Endothelial cell of umbilical vein (primary cell): Measurements from ENCODE around the gene KRTAP10-12. TPM values are rescaled to one million over a fixed set of nuclear protein-coding genes. Genes with fewer than 3 reads are reported as not detected.

Experiments used
- BruUV-seq: library from RNA; stranded (reverse); fragments of 400-500 nt; replicated peaks from 2 replicates; lab custom pipeline; 2021; lab: Mats Ljungman, UMichigan
- CTCF ChIA-PET: fragments of 300-600, 350-600 bp; sonication (Branson Sonifier 250); formaldehyde crosslinking; loops from one replicate; lab custom pipeline; 2021; ENCODE audit warnings: antibody characterized with exemption, inconsistent platforms; lab: Charles Lee
- POLR2A ChIA-PET: fragments of 300-600, 350-600 bp; sonication (Branson Sonifier 250); formaldehyde crosslinking; loops from one replicate; lab custom pipeline; 2021; ENCODE audit warnings: antibody characterized with exemption, inconsistent platforms; lab: Charles Lee
- DNase-seq: peaks from one replicate; pipeline ENCODE4 v3.0.0-alpha.2; 2011; ENCODE audit warnings: low read depth, low spot score
- FAIRE-seq: peaks from 2 replicates; lab custom pipeline; 2011; peaks lifted over from hg19 to GRCh38; lab: Jason Lieb, UNC
- H2AFZ ChIP-seq: 2 replicates; pipeline ENCODE4 v1.6.0; 2012; ENCODE audit warnings: low read depth, low read length, control low read depth, inconsistent platforms
- H3K27ac ChIP-seq: 2 replicates; pipeline ENCODE4 v1.5.1; 2011; ENCODE audit warnings: low read depth, mild to moderate bottlenecking, control low read depth, low read length, moderate library complexity; ENCODE audit not compliant: insufficient read depth
- H3K27me3 ChIP-seq, 2 experiments: 2 replicates each; pipeline versions ENCODE4 v1.6.0 to v1.6.1; 2011; ENCODE audit warnings: low read length in 2 of 2, mixed read lengths in 1 of 2; ENCODE audit not compliant: control insufficient read depth in 2 of 2, insufficient read depth in 2 of 2
- H3K36me3 ChIP-seq, 2 experiments: 2 replicates in 1 of 2; 3 replicates in 1 of 2; pipeline ENCODE4 v1.5.1; 2011; ENCODE audit warnings: low read length in 2 of 2, mild to moderate bottlenecking in 1 of 2, moderate library complexity in 1 of 2; ENCODE audit not compliant: control insufficient read depth in 2 of 2, insufficient read depth in 2 of 2; ENCODE audit errors: extremely low read depth in 1 of 2
- H3K4me1 ChIP-seq: 3 replicates; pipeline ENCODE4 v1.5.1; 2011; ENCODE audit warnings: mild to moderate bottlenecking, low read length; ENCODE audit not compliant: control insufficient read depth, insufficient read depth; ENCODE audit errors: extremely low read depth
- H3K4me2 ChIP-seq: 2 replicates; pipeline ENCODE4 v1.6.1; 2011; ENCODE audit warnings: low read length, control low read depth, mixed read lengths; ENCODE audit not compliant: insufficient read depth
- H3K4me3 ChIP-seq, 3 experiments: fragments of 200-600 bp in 1 of 3; sonication (generic), shearing (Covaris generic) in 1 of 3; replicated peaks in 1 of 3; 2 replicates each; pipeline ENCODE4 v1.5.1; 2011 to 2016; ENCODE audit warnings: control low read depth in 3 of 3, low read length in 3 of 3, mild to moderate bottlenecking in 2 of 3, inconsistent platforms in 1 of 3, low read depth in 1 of 3, moderate library complexity in 1 of 3; ENCODE audit not compliant: insufficient read depth in 1 of 3
- H3K79me2 ChIP-seq: 2 replicates; pipeline ENCODE4 v1.6.0; 2012; ENCODE audit warnings: low read length, inconsistent platforms; ENCODE audit not compliant: control insufficient read depth, insufficient read depth
- H3K9ac ChIP-seq: replicated peaks from 2 replicates; pipeline ENCODE3; 2011; ENCODE audit warnings: low read length, control low read depth; ENCODE audit not compliant: insufficient read depth; ENCODE audit errors: extremely low read depth
- H3K9me1 ChIP-seq: replicated peaks from 3 replicates; pipeline ENCODE4 v1.6.0; 2011; ENCODE audit warnings: mild to moderate bottlenecking, low read length; ENCODE audit not compliant: control insufficient read depth, insufficient read depth; ENCODE audit errors: extremely low read depth
- H3K9me3 ChIP-seq: replicated peaks from 2 replicates; pipeline ENCODE4 v1.5.1; 2012; ENCODE audit warnings: low read length, inconsistent platforms; ENCODE audit not compliant: control insufficient read depth, insufficient read depth
- H4K20me1 ChIP-seq: replicated peaks from 2 replicates; pipeline ENCODE3; 2011; ENCODE audit warnings: mild to moderate bottlenecking, low read length; ENCODE audit not compliant: control insufficient read depth, insufficient read depth; ENCODE audit errors: extremely low read depth
- EZH2 ChIP-seq: IDR thresholded peaks from 2 replicates; pipeline ENCODE4 v1.6.1; 2012; ENCODE audit warnings: borderline replicate concordance, low read depth, mild to moderate bottlenecking, moderate library complexity, low read length, inconsistent platforms; ENCODE audit not compliant: severe bottlenecking
- FOS ChIP-seq: IDR thresholded peaks from 2 replicates; pipeline ENCODE4 v1.6.1; 2011; ENCODE audit warnings: mild to moderate bottlenecking, low read length, moderate library complexity, borderline replicate concordance; ENCODE audit not compliant: insufficient read depth
- GATA2 ChIP-seq: IDR thresholded peaks from 2 replicates; pipeline ENCODE4 v1.7.0; 2011; ENCODE audit warnings: low read depth, mild to moderate bottlenecking, moderate library complexity, mixed read lengths, low read length; ENCODE audit not compliant: insufficient read length, insufficient read depth
- JUN ChIP-seq: IDR thresholded peaks from 2 replicates; pipeline ENCODE4 v1.6.1; 2011; ENCODE audit warnings: borderline replicate concordance, low read depth; ENCODE audit not compliant: insufficient read length, insufficient read depth
- MAX ChIP-seq: IDR thresholded peaks from 2 replicates; pipeline ENCODE4 v1.6.1; 2011; ENCODE audit not compliant: insufficient read depth, insufficient read length
- MYC ChIP-seq: IDR thresholded peaks from one replicate; pipeline ENCODE4 v1.6.1; 2011; ENCODE audit warnings: mild to moderate bottlenecking, low read depth, low read length
- POLR2A ChIP-seq: IDR thresholded peaks from 2 replicates; pipeline ENCODE4 v1.6.1; 2012; ENCODE audit warnings: low read depth, mild to moderate bottlenecking, control low read depth, low read length
- POLR2AphosphoS5 ChIP-seq: IDR thresholded peaks from 2 replicates; pipeline ENCODE4 v1.6.1; 2012; ENCODE audit warnings: low read depth, mild to moderate bottlenecking, control low read depth, low read length, moderate library complexity; ENCODE audit not compliant: insufficient read depth
- dilution Hi-C: fragments of 300-500 bp; cut with MboI; formaldehyde crosslinking; loops from one replicate; pipeline ENCODE4 v1.15.0; 2019; ENCODE audit warnings: low sequenced_read_pairs; ENCODE audit not compliant: extremely low pct_ligation_motif_present
- intact Hi-C: fragments of 100-400 bp; cut with micrococcal nuclease; formaldehyde crosslinking; loops from one replicate; pipeline ENCODE4 v1.10.0; 2022
- polyA plus RNA-seq, 4 experiments: library from polyadenylated mRNA; depleted of rRNA in 3 of 4; stranded (reverse) in 3 of 4; unstranded in 1 of 4; fragments of >200 nt; gene quantifications; 2 replicates each; pipeline versions ENCODE4 v1.2.1 to v1.2.3, GENCODE V29; 2011 to 2012; ENCODE audit warnings: missing spikeins in 1 of 4
- total RNA-seq: library from RNA; stranded (reverse); gene quantifications from 2 replicates; pipeline ENCODE4 v1.2.3, GENCODE V29; 2021
- TF ChIP-seq, protein P1 (sequence below), 2 donors: IDR thresholded peaks; 1 replicate in 1 of 2; 2 replicates in 1 of 2; pipeline ENCODE4 v1.5.1; 2011; ENCODE audit warnings: low read length in 2 of 2, mild to moderate bottlenecking in 2 of 2, moderate library complexity in 2 of 2, control low read depth in 1 of 2, inconsistent platforms in 1 of 2, low read depth in 1 of 2; ENCODE audit not compliant: insufficient read depth in 1 of 2; ENCODE audit errors: extremely low read depth in 1 of 2

KRTAP10-12 gene
- total and polyA plus RNA-seq, 2 donors (not counting 3 experiments of a cell fraction or from before 2014, with no cell fraction given) = not detected

DNA sequence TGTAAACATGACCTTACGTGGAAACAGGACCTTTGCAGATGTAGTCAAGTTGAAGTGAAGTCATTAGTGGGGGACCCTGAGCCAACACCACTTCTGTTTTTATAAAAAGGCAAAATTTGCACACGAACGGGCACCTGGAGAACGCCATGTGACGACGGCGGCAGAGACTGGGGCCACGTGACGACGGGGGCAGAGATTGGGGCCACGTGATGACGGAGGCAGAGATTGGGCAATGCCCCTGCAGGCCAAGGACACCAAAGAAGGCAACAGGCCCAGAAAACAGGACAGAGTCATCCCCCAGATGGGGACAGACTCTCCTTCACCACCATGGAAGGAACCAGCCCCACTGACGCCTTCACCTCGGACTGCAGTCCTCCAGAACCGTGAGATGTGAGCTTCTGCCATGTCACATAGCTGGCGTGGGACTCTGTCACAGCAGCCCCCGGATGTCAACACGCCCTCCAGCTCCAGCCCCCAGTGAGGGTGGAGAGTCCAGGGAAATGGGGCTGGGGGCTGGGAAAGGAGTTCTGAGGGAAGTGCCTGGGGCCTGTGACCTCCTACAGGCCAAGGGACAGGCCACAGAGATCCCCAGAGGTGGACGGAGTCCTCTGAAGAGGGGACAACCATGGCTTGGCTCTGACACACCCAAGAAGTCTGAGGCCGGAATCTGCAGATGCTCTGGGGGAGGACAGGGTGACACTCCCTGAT lies 46.6 kb upstream of the KRTAP10-12 start:
- Histone ChIP-seq H3K79me2 (no peaks in the 10 kb centered on the region), H3K27me3 (no peaks in the 10 kb centered on the region), H3K4me1 (no peaks in the 10 kb centered on the region), H3K9ac (no peak overlapping the region), H3K9me3 (no peaks in the 10 kb centered on the region), H3K4me2 (no peak overlapping the region), H3K4me3 (no peak overlapping the region), H3K27ac (no peak overlapping the region), H2AFZ (no peak overlapping the region), H4K20me1 (no peaks in the 10 kb centered on the region), H3K9me1 (no peaks in the 10 kb centered on the region), H3K36me3 (no peaks in the 10 kb centered on the region)
- POLR2A ChIA-PET = no interaction called here
- DNase-seq (no peak), FAIRE-seq (no peak)
- TF ChIP-seq MYC = no peak
- TF ChIP-seq, protein P1, sequence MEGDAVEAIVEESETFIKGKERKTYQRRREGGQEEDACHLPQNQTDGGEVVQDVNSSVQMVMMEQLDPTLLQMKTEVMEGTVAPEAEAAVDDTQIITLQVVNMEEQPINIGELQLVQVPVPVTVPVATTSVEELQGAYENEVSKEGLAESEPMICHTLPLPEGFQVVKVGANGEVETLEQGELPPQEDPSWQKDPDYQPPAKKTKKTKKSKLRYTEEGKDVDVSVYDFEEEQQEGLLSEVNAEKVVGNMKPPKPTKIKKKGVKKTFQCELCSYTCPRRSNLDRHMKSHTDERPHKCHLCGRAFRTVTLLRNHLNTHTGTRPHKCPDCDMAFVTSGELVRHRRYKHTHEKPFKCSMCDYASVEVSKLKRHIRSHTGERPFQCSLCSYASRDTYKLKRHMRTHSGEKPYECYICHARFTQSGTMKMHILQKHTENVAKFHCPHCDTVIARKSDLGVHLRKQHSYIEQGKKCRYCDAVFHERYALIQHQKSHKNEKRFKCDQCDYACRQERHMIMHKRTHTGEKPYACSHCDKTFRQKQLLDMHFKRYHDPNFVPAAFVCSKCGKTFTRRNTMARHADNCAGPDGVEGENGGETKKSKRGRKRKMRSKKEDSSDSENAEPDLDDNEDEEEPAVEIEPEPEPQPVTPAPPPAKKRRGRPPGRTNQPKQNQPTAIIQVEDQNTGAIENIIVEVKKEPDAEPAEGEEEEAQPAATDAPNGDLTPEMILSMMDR (IDR thresholded peaks at IDR 0.05; ENCODE audit: extremely low read depth in 1 of 2, insufficient read depth in 1 of 2, low read depth in 1 of 2, low read length in 2 of 2) = no peak
- TF ChIP-seq POLR2A = no peak
- TF ChIP-seq MAX = no peak
- TF ChIP-seq FOS = no peak
- TF ChIP-seq JUN = no peak
- no peak for TF ChIP-seq EZH2
- no peak for TF ChIP-seq POLR2AphosphoS5
- TF ChIP-seq GATA2 = no peak
- dilution Hi-C loops = no loop called here
- no TSS peak for BruUV-seq
- CTCF ChIA-PET = no interaction called here
- intact Hi-C loops = no loop called here
